Measurements from ENCODE around the gene AGPAT2.

AGPAT2 gene

GRCh38 chr9:136689108-136689460 lies 1.8 kb upstream of the AGPAT2 start:
- no peak for DNase-seq (ENCODE audit: low read depth in 1 of 2, low spot score in 1 of 2)

GRCh38 chr9:136688274-136689107 lies 1.2 kb upstream of the AGPAT2 start:
- no peak for DNase-seq (ENCODE audit: low read depth in 1 of 2, low spot score in 1 of 2)

GRCh38 chr9:136687721-136688223 lies 515 bp upstream of the AGPAT2 start:
- no peak for DNase-seq (ENCODE audit: low read depth in 1 of 2, low spot score in 1 of 2)

GRCh38 chr9:136686534-136686793 lies 793 bp downstream of the AGPAT2 start:
- DNase-seq (ENCODE audit: low read depth in 1 of 2, low spot score in 1 of 2), result no peak

GRCh38 chr9:136685790-136686533 lies 1.3 kb downstream of the AGPAT2 start:
- DNase-seq (ENCODE audit: low read depth in 1 of 2, low spot score in 1 of 2), result no peak

GRCh38 chr9:136685216-136685615 lies 2.0 kb downstream of the AGPAT2 start:
- DNase-seq (ENCODE audit: low read depth in 1 of 2, low spot score in 1 of 2), result no peak

- DNase-seq (ENCODE audit: low read depth in 1 of 2, low spot score in 1 of 2), result no peak
Observed at GRCh38 chr9:136684799-136685198, 2.5 kb downstream of the AGPAT2 start.

- DNase-seq (ENCODE audit: low read depth in 1 of 2, low spot score in 1 of 2), result no peak
Observed at GRCh38 chr9:136684339-136684738, 2.9 kb downstream of the AGPAT2 start.

- no peak for DNase-seq (ENCODE audit: low read depth in 1 of 2, low spot score in 1 of 2)
Observed at GRCh38 chr9:136683755-136684154, 3.5 kb downstream of the AGPAT2 start.

GRCh38 chr9:136683173-136683745 lies 4.0 kb downstream of the AGPAT2 start:
- no peak for DNase-seq (ENCODE audit: low read depth in 1 of 2, low spot score in 1 of 2)

- no peak for DNase-seq (ENCODE audit: low read depth in 1 of 2, low spot score in 1 of 2)
Observed at GRCh38 chr9:136682710-136683109, 4.5 kb downstream of the AGPAT2 start.

- DNase-seq (ENCODE audit: low read depth in 1 of 2, low spot score in 1 of 2), result no peak
Observed at GRCh38 chr9:136681945-136682699, 5.1 kb downstream of the AGPAT2 start.

- no peak for DNase-seq (ENCODE audit: low read depth in 1 of 2, low spot score in 1 of 2)
Observed at GRCh38 chr9:136681029-136681428, 6.2 kb downstream of the AGPAT2 start.

GRCh38 chr9:136679431-136679941 lies 7.8 kb downstream of the AGPAT2 start:
- no peak for DNase-seq (ENCODE audit: low read depth in 1 of 2, low spot score in 1 of 2)

GRCh38 chr9:136678624-136679023 lies 8.6 kb downstream of the AGPAT2 start:
- no peak for DNase-seq (ENCODE audit: low read depth in 1 of 2, low spot score in 1 of 2)

GRCh38 chr9:136678034-136678433 lies 9.2 kb downstream of the AGPAT2 start:
- no peak for DNase-seq (ENCODE audit: low read depth in 1 of 2, low spot score in 1 of 2)

- DNase-seq (ENCODE audit: low read depth in 1 of 2, low spot score in 1 of 2), result no peak
Observed at GRCh38 chr9:136676920-136677686, 10.2 kb downstream of the AGPAT2 start.

- no peak for DNase-seq (ENCODE audit: low read depth in 1 of 2, low spot score in 1 of 2)
Observed at GRCh38 chr9:136676297-136676794, 10.9 kb downstream of the AGPAT2 start.

GRCh38 chr9:136675477-136676296 lies 11.6 kb downstream of the AGPAT2 start:
- DNase-seq (ENCODE audit: low read depth in 1 of 2, low spot score in 1 of 2), result no peak
